Activated T-cell treated with anti-CD3 and anti-CD28 coated beads for 24 hours (primary cell): ENCODE measurements around the gene OS9.

Source experiments
- DNase-seq: peaks from one replicate; pipeline ENCODE4 v3.0.0-alpha.2; 2020; ENCODE audit warnings: low read depth

Gene OS9

GRCh38 chr12:57737467-57738460 is 43.8 kb downstream of the OS9 start:
- no peak for DNase-seq

DNA sequence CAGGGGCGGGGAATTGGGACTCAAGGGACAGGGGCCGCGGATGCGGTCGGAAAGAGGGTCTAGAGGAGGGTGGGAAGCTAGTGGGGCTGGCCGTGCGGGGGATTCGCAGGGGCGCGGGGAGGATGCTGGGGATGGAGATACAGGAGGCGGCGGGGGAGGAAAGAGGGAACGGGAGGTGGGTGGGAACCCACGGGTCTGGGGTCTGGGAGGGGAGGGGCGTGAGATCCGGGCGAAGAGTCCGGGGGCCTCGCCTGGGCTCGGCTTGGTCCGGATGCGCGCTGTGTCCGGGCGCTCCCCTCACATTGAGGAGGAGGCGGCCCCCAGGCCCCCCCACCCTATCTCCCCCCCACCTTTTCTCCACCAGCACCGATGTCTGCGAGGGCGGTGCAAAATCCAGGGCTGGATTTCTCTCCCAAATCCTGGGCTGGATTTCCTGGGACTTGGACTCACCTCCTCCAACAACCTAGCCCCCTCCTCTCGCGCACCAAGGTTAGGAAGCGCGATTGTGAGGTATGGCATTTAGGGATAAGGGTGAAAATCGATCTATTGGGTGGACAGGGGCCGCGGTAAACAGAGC is 44.8 kb downstream of the OS9 start, which contains the start of gene AGAP2:
AGAP2 (minus strand) TSS at position 82 of the 577 bp plus-strand sequence. CDS start 496 bp downstream, outside the sequence.
- no peak for DNase-seq

GRCh38 chr12:57739387-57739786 is 45.5 kb downstream of the OS9 start:
- DNase-seq, result no peak

- DNase-seq, result no peak
These were observed 46.1 kb downstream of the OS9 start for GRCh38 chr12:57739914-57740538.

DNA sequence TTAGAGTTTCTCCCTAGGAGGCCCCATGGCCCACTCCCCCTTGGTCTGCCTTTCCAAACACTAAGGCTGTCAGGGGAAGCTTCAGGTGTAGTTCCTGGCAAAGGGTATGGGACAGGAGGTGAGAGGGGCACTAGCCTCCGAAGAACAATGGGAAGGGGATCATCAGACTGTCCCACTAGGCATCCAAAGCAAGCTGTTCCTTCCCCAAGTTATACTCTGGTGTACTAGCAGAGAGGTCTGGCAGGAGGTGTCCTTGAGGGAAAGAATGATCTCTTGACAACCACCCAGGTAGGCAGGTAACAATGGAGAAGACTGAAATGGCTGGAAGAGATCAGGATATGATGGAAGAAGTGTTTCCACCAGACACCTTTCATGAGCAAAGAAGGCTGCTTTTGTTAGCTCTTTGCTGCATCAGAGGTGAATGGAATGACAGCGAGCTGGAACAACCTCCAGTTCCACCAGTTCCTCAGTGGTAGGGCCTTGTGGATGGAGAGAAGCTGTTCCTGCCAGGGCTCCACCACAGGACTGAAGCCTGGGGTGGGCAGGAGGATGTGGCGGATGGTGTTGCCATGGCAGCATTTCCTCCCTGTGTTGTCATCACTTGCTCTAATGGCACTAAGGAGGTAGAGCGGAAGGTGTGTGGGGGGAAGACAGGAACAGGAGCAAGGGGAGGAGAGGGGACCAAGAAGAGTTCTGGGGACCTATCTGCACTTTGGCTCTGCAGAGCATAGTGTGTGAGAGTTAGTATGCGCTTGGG is 46.9 kb downstream of the OS9 start:
- peak; percentile 60 for DNase-seq

DNA sequence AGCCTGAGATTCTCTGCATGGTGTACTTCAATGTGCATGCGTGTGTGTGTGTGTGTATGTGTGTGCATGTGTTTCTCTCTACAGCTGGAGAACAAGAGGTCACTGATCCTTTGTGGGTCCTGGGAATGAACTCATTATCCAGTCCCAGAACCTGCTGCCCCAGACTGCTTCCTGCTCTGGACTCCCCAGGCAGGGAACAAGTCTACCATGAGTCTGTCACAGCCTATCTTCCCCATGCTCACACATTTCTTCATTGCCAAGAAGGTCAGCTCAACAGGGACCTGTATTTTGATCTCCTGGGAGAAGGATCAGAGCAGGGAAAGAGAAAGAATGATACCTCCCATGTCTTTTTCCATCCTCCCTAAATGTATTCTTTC is 47.5 kb downstream of the OS9 start:
- no peak for DNase-seq

GRCh38 chr12:57741844-57742738 is 48.2 kb downstream of the OS9 start:
- peak; percentile 74 for DNase-seq

DNA sequence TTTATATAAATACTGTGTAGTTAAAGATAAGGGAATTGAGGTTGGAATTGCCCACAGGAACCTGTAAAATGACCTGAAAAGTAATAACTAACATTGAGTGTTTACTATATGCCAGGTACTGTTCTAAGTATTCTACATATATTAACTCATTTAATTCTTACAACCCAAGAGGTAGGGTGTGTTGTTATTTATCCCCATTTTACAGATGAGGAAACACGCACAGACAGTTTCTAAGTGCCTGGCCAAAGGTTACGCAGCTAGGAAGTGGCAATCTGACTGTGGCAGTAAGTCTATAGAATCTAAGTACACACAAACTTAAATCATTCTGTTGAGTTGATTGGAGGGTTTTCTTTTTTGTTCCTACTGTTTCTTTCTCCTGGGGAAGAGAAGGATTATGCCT is 49.8 kb downstream of the OS9 start:
- DNase-seq, result no peak

GRCh38 chr12:57744194-57744776 is 50.4 kb downstream of the OS9 start:
- DNase-seq, result peak; percentile 54

- DNase-seq, result peak; percentile 93
These were observed 51.0 kb downstream of the OS9 start, which contains the start of gene TSPAN31 for GRCh38 chr12:57744777-57745484. TSS of gene TSPAN31 (plus strand) at chr12:57745039. CDS start at chr12:57745155, 116 bp downstream.

DNA sequence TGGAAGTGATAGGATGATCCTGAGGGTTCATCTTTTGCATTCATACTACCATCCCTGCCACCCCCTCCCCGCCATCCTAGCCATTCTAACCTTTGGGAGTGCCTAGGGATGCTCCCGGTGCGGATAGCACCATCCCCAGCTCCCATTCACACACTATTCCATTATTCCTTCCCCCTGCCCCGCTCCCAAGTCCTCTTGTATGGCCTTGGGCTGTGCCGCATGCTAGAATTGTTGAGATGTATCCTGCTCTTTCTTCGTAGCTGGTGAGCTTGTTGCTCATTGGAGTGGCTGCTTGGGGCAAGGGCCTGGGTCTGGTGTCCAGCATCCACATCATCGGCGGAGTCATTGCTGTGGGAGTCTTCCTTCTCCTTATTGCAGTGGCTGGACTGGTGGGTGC is 51.6 kb downstream of the OS9 start:
- DNase-seq, result no peak

DNA sequence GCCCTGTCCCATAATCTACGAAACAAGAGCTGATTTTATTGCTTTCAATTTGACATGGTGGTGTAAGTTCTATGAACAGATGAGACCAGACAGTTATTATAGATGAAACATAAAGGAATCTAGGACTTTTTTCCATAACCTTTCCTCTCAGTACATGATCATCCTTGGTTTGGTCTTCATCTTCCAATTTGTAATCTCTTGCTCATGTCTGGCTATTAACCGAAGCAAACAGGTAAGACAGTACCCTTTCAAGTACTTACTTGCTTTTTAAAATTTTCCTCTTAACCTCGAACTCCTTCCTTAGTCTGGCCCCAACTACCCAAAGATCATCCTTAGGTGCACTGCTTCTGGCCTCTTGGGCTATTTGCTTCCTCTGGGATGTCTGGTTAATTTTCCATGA is 52.1 kb downstream of the OS9 start:
- DNase-seq, result no peak

DNA sequence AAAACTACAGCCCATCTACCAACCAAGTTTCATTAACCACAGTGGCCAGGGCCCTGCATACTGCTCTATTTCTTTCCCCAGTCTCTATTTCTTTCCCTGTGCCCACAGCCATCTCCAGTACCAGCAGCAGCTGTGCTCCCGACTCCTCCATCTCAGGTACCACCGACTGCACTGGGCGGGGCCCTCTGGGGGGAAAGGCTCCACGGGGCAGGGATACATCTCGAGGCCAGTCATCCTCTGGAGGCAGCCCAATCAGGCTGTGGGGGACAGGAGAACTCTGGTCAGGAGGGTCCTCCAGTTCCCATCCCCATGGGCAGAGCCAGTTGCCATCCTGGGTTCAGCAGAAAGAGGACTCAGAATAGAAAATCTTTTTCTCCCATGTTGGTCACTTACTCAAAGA is 55.1 kb downstream of the OS9 start:
- DNase-seq, result no peak

- no peak for DNase-seq
These were observed 56.9 kb downstream of the OS9 start for GRCh38 chr12:57750561-57751431.

DNA sequence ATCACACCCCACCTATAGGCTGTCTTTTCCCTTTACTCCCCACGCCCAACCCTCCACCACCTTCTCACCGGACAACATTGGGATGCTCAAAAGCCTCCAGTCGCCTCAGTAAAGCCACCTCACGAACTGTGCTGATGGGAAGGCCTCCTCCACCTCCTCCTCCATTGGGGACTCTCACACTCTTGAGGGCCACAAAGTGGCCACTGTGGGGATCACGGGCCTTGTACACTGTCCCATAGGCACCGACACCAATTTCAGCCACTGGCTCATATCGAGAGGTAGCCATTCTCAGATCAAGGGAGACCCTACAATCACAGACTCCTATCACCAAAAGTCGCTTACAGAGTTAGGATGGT is 57.5 kb downstream of the OS9 start:
- DNase-seq, result no peak

DNA sequence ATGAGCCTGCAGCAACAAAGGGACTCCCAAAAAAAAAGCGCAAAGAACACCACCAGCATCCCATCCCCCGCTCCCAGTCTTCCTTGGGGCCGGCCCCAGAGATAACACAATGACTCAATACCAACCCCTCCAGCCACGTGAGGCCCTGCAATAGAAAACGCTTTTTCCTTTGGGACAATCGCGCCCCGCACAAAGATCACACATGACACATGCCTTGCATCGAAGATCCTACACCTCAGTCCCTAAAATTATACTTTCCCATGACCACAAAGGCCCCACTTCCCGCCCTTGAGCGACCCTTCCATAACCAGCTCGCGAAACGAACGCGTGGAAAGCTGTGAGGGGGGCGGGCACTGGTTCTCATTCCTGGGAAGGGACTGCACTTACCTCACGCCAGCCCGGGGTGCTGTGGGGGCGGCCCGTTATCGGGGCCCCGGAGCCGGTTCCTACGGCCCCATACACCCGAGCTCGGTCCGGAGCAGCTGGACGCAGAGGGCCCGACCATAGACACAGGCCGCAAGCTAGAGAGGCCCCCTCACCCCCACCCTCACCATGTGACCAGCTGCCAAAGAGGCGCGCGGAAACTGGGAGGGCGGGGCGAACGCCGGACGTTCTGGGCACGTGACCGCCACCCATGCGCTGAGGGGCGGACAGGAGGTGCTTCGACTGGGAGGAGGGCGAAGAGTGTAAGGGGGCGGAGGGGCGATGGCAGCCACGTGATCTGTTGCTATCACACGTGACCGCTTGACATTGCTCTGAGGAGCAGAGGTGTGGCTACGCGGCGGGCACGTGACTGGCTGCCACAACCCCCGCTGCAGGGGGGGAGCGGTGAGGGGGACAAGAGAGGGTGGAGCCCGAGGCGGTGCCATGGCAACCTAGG is 58.1 kb downstream of the OS9 start, which contains the start of gene CDK4:
CDK4 (minus strand) TSS at position 523 of the 880 bp plus-strand sequence. CDS start 593 bp downstream, outside the sequence.
- peak; percentile 98 for DNase-seq

GRCh38 chr12:57752668-57753000 is 58.7 kb downstream of the OS9 start:
- no peak for DNase-seq

- no peak for DNase-seq
These were observed 59.9 kb downstream of the OS9 start for GRCh38 chr12:57753756-57754337.
